IMR-90 (cell line): ENCODE measurements around the gene SLC39A5. TPM values are rescaled to one million over a fixed set of nuclear protein-coding genes. Genes with fewer than 3 reads are reported as not detected.

Experiments used
- ATAC-seq: fragments of 200-7000 bp; cut with Tn5 transposase; 2 replicates; pipeline ENCODE4 v1.9.1; 2020; ENCODE audit warnings: low read depth, mild to moderate bottlenecking, moderate library complexity
- BruUV-seq: library from RNA; stranded (reverse); fragments of 400-500 nt; replicated peaks from 2 replicates; lab custom pipeline; 2021; lab: Mats Ljungman, UMichigan
- CTCF ChIA-PET: fragments of 300-600 bp; formaldehyde crosslinking; extraction: SDS; loops from one replicate; lab custom pipeline; 2021; ENCODE audit warnings: antibody characterized with exemption; lab: Yijun Ruan, JAX
- POLR2A ChIA-PET: fragments of 300-600 bp; sonication (Branson Sonifier 250); formaldehyde crosslinking; loops from one replicate; lab custom pipeline; 2022; ENCODE audit warnings: antibody characterized with exemption; ENCODE audit not compliant: unreplicated experiment; lab: Charles Lee
- DNase-seq: peaks from one replicate; pipeline ENCODE4 v3.0.0; 2013
- H2AFZ ChIP-seq: replicated peaks from 2 replicates; pipeline ENCODE3; 2013; ENCODE audit warnings: low read length, mild to moderate bottlenecking; ENCODE audit not compliant: poor library complexity
- H2AK5ac ChIP-seq: 2 replicates; pipeline ENCODE4 v1.6.1; 2013; ENCODE audit warnings: low read depth, low read length, inconsistent platforms
- H2AK9ac ChIP-seq: replicated peaks from 2 replicates; pipeline ENCODE3; 2013; ENCODE audit warnings: mild to moderate bottlenecking, low read depth, low read length, moderate library complexity; ENCODE audit not compliant: poor library complexity
- H2BK120ac ChIP-seq: 2 replicates; pipeline ENCODE4 v1.6.1; 2013; ENCODE audit warnings: low read depth, low read length, inconsistent platforms
- H2BK15ac ChIP-seq: 3 replicates; pipeline ENCODE4 v1.6.1; 2013; ENCODE audit warnings: low read depth, low read length, inconsistent platforms
- H2BK20ac ChIP-seq: 2 replicates; pipeline ENCODE4 v1.6.1; 2013; ENCODE audit warnings: low read depth, mild to moderate bottlenecking, inconsistent platforms, low read length, moderate library complexity
- H2BK5ac ChIP-seq: 2 replicates; pipeline ENCODE4 v1.6.1; 2013; ENCODE audit warnings: mild to moderate bottlenecking, low read depth, low read length, inconsistent platforms; ENCODE audit not compliant: poor library complexity, severe bottlenecking
- H3K14ac ChIP-seq: replicated peaks from 2 replicates; pipeline ENCODE4 v1.6.1; 2013; ENCODE audit warnings: low read depth, low read length, inconsistent platforms
- H3K18ac ChIP-seq: 2 replicates; pipeline ENCODE4 v1.6.1; 2013; ENCODE audit warnings: low read depth, low read length, control low read depth
- H3K23ac ChIP-seq: 2 replicates; pipeline ENCODE4 v1.6.1; 2013; ENCODE audit warnings: low read depth, low read length, inconsistent platforms
- H3K27ac ChIP-seq: 2 replicates; pipeline ENCODE4 v1.5.1; 2013; ENCODE audit warnings: mild to moderate bottlenecking, control low read depth, low read length; ENCODE audit not compliant: insufficient read depth
- H3K27me3 ChIP-seq: 2 replicates; pipeline ENCODE4 v1.6.1; 2013; ENCODE audit warnings: low read length; ENCODE audit not compliant: control insufficient read depth, insufficient read depth
- H3K36me3 ChIP-seq: 2 replicates; pipeline ENCODE4 v1.6.1; 2013; ENCODE audit warnings: low read length, mixed read lengths; ENCODE audit not compliant: control insufficient read depth, insufficient read depth
- H3K4ac ChIP-seq: 2 replicates; pipeline ENCODE4 v1.6.1; 2013; ENCODE audit warnings: low read depth, low read length, inconsistent platforms
- H3K4me1 ChIP-seq: 2 replicates; pipeline ENCODE4 v1.6.1; 2013; ENCODE audit warnings: low read length, mixed read lengths; ENCODE audit not compliant: control insufficient read depth, insufficient read depth
- H3K4me2 ChIP-seq: 2 replicates; pipeline ENCODE4 v1.6.1; 2013; ENCODE audit warnings: low read depth, mild to moderate bottlenecking, control low read depth, low read length, moderate library complexity
- H3K4me3 ChIP-seq: 2 replicates; pipeline ENCODE4 v1.5.1; 2013; ENCODE audit warnings: low read depth, mild to moderate bottlenecking, control low read depth, low read length, moderate library complexity; ENCODE audit not compliant: insufficient read depth
- H3K56ac ChIP-seq: 2 replicates; pipeline ENCODE4 v1.6.1; 2013; ENCODE audit warnings: low read length, inconsistent platforms; ENCODE audit not compliant: insufficient read depth; ENCODE audit errors: extremely low read depth
- H3K79me1 ChIP-seq, 2 experiments: 2 replicates each; pipeline ENCODE4 v1.6.1; 2013; ENCODE audit warnings: low read length in 2 of 2, inconsistent platforms in 1 of 2, low read depth in 1 of 2
- H3K9ac ChIP-seq: 2 replicates; pipeline ENCODE4 v1.6.1; 2013; ENCODE audit warnings: low read depth, low read length, control low read depth
- H3K9me1 ChIP-seq: 2 replicates; pipeline ENCODE4 v1.6.1; 2013; ENCODE audit warnings: low read length, inconsistent platforms; ENCODE audit not compliant: insufficient read depth
- H3K9me3 ChIP-seq: 2 replicates; pipeline ENCODE4 v1.6.1; 2013; ENCODE audit warnings: low read length; ENCODE audit not compliant: control insufficient read depth, insufficient read depth
- H4K20me1 ChIP-seq: 2 replicates; pipeline ENCODE4 v1.6.1; 2013; ENCODE audit warnings: low read length, inconsistent platforms; ENCODE audit not compliant: insufficient read depth
- H4K5ac ChIP-seq: 2 replicates; pipeline ENCODE4 v1.6.1; 2013; ENCODE audit warnings: mild to moderate bottlenecking, low read depth, low read length, control low read depth
- H4K8ac ChIP-seq, 2 experiments: 2 replicates each; pipeline ENCODE4 v1.6.1; 2013; ENCODE audit warnings: low read depth in 2 of 2, low read length in 2 of 2, control low read depth in 1 of 2, inconsistent platforms in 1 of 2
- H4K91ac ChIP-seq: 2 replicates; pipeline ENCODE4 v1.6.1; 2013; ENCODE audit warnings: low read depth, low read length, inconsistent platforms; ENCODE audit not compliant: insufficient read depth
- BHLHE40 ChIP-seq: fragments of 150-350 bp; IDR thresholded peaks from 2 replicates; pipeline ENCODE4 v1.6.1; 2016; ENCODE audit warnings: mild to moderate bottlenecking, low read depth, low read length
- CEBPB ChIP-seq: IDR thresholded peaks from 2 replicates; pipeline ENCODE4 v1.6.1; 2012; ENCODE audit warnings: low read depth, low read length, improper control_type of control experiment
- CHD1 ChIP-seq: IDR thresholded peaks from 2 replicates; pipeline ENCODE4 v1.6.1; 2012; ENCODE audit warnings: low read depth, low read length, improper control_type of control experiment
- FOS ChIP-seq: fragments of 150-350 bp; IDR thresholded peaks from 2 replicates; pipeline ENCODE4 v1.6.1; 2016; ENCODE audit warnings: low read depth, low read length
- MAFK ChIP-seq: IDR thresholded peaks from 2 replicates; pipeline ENCODE4 v1.6.1; 2012; ENCODE audit warnings: low read depth, low read length, improper control_type of control experiment
- MAZ ChIP-seq: IDR thresholded peaks from 2 replicates; pipeline ENCODE4 v1.6.1; 2012; ENCODE audit warnings: low read depth, mild to moderate bottlenecking, low read length, improper control_type of control experiment, moderate library complexity, borderline replicate concordance
- MXI1 ChIP-seq: IDR thresholded peaks from 2 replicates; pipeline ENCODE4 v1.6.1; 2012; ENCODE audit warnings: low read depth, mild to moderate bottlenecking, low read length, moderate library complexity, borderline replicate concordance
- NFE2L2 ChIP-seq: fragments of 150-350 bp; IDR thresholded peaks from 2 replicates; pipeline ENCODE4 v1.6.1; 2016; ENCODE audit warnings: low read depth, mild to moderate bottlenecking, low read length
- POLR2A ChIP-seq: IDR thresholded peaks from 2 replicates; pipeline ENCODE4 v1.6.1; 2012; ENCODE audit warnings: mild to moderate bottlenecking, low read depth, low read length
- RAD21 ChIP-seq: IDR thresholded peaks from 2 replicates; pipeline ENCODE4 v1.6.1; 2012; ENCODE audit warnings: low read length, improper control_type of control experiment
- RFX5 ChIP-seq: IDR thresholded peaks from 2 replicates; pipeline ENCODE4 v1.8.0; 2012; ENCODE audit warnings: low read depth, mild to moderate bottlenecking, low read length, moderate library complexity
- SMC3 ChIP-seq: fragments of 150-350 bp; IDR thresholded peaks from 2 replicates; pipeline ENCODE4 v1.6.1; 2016; ENCODE audit warnings: low read depth, mild to moderate bottlenecking, antibody characterized with exemption, low read length, moderate library complexity
- WGBS, 2 experiments: methylation state at CpG; one replicate each; pipeline versions ENCODE4 v1.1.5 to v1.1.7; 2013; ENCODE audit warnings: missing lambda C conversion rate in 2 of 2; ENCODE audit not compliant: insufficient read length in 1 of 2; ENCODE audit errors: extremely low coverage in 2 of 2; 5-methylcytosine and 5-hydroxymethylcytosine counted together
- dilution Hi-C: fragments of 300-500 bp; cut with HindIII; formaldehyde crosslinking; loops from one replicate; pipeline ENCODE4 v1.14.3; 2018; ENCODE audit warnings: low sequenced_read_pairs; ENCODE audit not compliant: unreplicated experiment
- in situ Hi-C: fragments of 300-500 bp; cut with MboI; formaldehyde crosslinking; loops from 3 replicates; pipeline ENCODE4 v1.14.3; 2019; ENCODE audit warnings: low sequenced_read_pairs, inconsistent platforms, mixed read lengths
- intact Hi-C: fragments of 100-400 bp; cut with micrococcal nuclease; formaldehyde crosslinking; loops from 2 replicates; pipeline ENCODE4 v1.10.0; 2022
- polyA plus RNA-seq, 3 experiments: library from polyadenylated mRNA; depleted of rRNA; stranded (reverse); fragments of >200 nt; gene quantifications; 2 replicates each; pipeline ENCODE4 v1.2.3, GENCODE V29; 2012; ENCODE audit warnings: low replicate concordance in 1 of 3
- total RNA-seq: library from RNA; depleted of rRNA; stranded (reverse); fragments of >200 nt; gene quantifications from 2 replicates; pipeline ENCODE4 v1.2.3, GENCODE V29; 2012
- TF ChIP-seq, protein P1 (sequence below): fragments of 150-350 bp; IDR thresholded peaks from 2 replicates; pipeline ENCODE4 v1.6.1; 2017; ENCODE audit warnings: mild to moderate bottlenecking, antibody characterized with exemption, low read length, low read depth
- TF ChIP-seq, protein P2 (sequence below): fragments of 150-350 bp; IDR thresholded peaks from 2 replicates; pipeline ENCODE4 v1.6.1; 2016; ENCODE audit warnings: low read depth, mild to moderate bottlenecking, low read length, moderate library complexity, borderline replicate concordance

The SLC39A5 gene
- total and polyA plus RNA-seq, 2 of the 4 experiments (the other 2 are of a cell fraction), result not detected

DNA sequence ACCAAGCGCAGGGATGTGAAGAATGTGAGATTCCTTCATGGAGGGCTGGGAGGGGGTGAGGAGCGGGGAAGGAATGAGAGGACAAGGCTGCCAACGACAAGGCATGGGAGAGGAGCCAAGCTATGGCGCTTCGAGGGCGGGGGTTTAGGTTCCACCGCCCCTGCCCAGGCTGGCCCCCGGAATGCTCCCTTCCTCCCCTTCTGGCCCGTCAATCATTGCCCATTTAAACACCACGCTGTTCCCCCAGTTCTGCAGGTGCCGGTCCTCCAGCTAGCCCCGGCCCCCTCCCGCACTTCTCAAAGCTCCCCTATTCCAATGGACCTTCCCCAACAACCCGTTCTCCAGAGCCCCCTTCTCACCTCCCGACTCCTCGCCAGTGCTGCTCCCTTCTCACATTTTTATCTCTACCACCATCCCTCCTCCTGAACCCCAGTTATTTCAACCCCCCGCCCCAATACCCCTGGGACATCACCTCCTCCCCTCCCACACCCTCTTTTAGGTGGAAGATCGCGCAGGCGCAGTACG is 8.6 kb upstream of the SLC39A5 start:
- in situ Hi-C loops, result no loop called here
- POLR2A ChIA-PET, result interaction anchor here (0.6 to 1.7 kb wide), 7 partner anchors 7 to 1940 kb away, joined by 3 to 5 read pairs (median 4); partner anchors contain the start of genes ANKRD52 and SMARCC2

More for the DNA sequence above, 8.6 kb upstream of the SLC39A5 start:
- BruUV-seq, result TSS peak; percentile 81
- Histone ChIP-seq H2AFZ (peak overlapping the region; percentile 87), H3K4ac (peak overlapping the region; percentile 98), H3K56ac (peak overlapping the region; percentile 93), H3K79me1 (peaks cover 26 to 53% of the 10 kb centered on the region in 2 experiments), H3K18ac (peak overlapping the region; percentile 88), H3K23ac (peak overlapping the region; percentile 87), H4K20me1 (peaks cover 10% of the 10 kb centered on the region; the same call in 1 of the 2 replicates), H3K4me2 (peak overlapping the region; percentile 93), H2BK15ac (peak overlapping the region; percentile 67; the same call in 2 of the 3 replicates), H3K9ac (peak overlapping the region; percentile 95), H3K4me3 (peak overlapping the region; percentile 79), H2BK5ac (peak overlapping the region; percentile 94), H4K8ac (peak overlapping the region; percentile 74 to 84; a peak in 3 of 4 replicates), H2AK9ac (peak overlapping the region; percentile 95), H3K27ac (peak overlapping the region; percentile 95), H2BK20ac (no peak overlapping the region), H2BK120ac (peak overlapping the region; percentile 81), H3K36me3 (peaks cover 9% of the 10 kb centered on the region), H3K27me3 (no peaks in the 10 kb centered on the region), H4K5ac (peak overlapping the region; percentile 60), H3K4me1 (peaks cover 4% of the 10 kb centered on the region; the same call in 1 of the 2 replicates), H3K14ac (peak overlapping the region; percentile 98), H3K9me3 (no peaks in the 10 kb centered on the region), H3K9me1 (peaks cover 16% of the 10 kb centered on the region), H2AK5ac (peak overlapping the region; percentile 92), H4K91ac (peak overlapping the region; percentile 96)
- 0% methylated on average over 9 of the region's 21 CpGs; no CpG with 5 or more reads in 1 of the 2 experiments for WGBS, 2 experiments
- intact Hi-C loops, result loop anchor here (2.0 kb wide), 2 partner anchors 14 to 62 kb away; partner anchors contain the start of gene MYL6
- peak; percentile 86; the same call in 1 of the 2 replicates for TF ChIP-seq MAZ
- peak; percentile 65 for TF ChIP-seq BHLHE40
- TF ChIP-seq MXI1, result no peak
- no peak for TF ChIP-seq CHD1
- TF ChIP-seq MAFK, result no peak
- TF ChIP-seq, protein P1, sequence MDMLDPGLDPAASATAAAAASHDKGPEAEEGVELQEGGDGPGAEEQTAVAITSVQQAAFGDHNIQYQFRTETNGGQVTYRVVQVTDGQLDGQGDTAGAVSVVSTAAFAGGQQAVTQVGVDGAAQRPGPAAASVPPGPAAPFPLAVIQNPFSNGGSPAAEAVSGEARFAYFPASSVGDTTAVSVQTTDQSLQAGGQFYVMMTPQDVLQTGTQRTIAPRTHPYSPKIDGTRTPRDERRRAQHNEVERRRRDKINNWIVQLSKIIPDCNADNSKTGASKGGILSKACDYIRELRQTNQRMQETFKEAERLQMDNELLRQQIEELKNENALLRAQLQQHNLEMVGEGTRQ, result no peak
- TF ChIP-seq FOS, result no peak
- no peak for TF ChIP-seq RFX5
- TF ChIP-seq NFE2L2, result no peak
- TF ChIP-seq CEBPB, result no peak
- no peak for TF ChIP-seq SMC3
- TF ChIP-seq RAD21, result no peak
- no peak for TF ChIP-seq POLR2A
- TF ChIP-seq, protein P2, sequence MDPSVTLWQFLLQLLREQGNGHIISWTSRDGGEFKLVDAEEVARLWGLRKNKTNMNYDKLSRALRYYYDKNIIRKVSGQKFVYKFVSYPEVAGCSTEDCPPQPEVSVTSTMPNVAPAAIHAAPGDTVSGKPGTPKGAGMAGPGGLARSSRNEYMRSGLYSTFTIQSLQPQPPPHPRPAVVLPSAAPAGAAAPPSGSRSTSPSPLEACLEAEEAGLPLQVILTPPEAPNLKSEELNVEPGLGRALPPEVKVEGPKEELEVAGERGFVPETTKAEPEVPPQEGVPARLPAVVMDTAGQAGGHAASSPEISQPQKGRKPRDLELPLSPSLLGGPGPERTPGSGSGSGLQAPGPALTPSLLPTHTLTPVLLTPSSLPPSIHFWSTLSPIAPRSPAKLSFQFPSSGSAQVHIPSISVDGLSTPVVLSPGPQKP, result no peak
- ATAC-seq (peak; percentile 28), DNase-seq (peak; percentile 73)
- dilution Hi-C loops, result no loop called here
- CTCF ChIA-PET, result interaction anchor here (0.6 to 2.0 kb wide), 12 partner anchors 13 to 1623 kb away, joined by 3 to 22 read pairs (median 4); partner anchors contain the start of gene SMARCC2
